Limb (tissue), 2 donors: Measurements from ENCODE around the gene MLST8.
A peak's percentile ranks its signal among the peaks of the same experiment; 100 is the strongest.
"Not testable (repeated sequence)": the region's sequence is repeated elsewhere in the genome, so short reads cannot be mapped to it uniquely, and the experiment has no call there.

Experiments used
- DNase-seq, 2 donors: peaks; one replicate each; pipeline ENCODE4 v3.0.0-alpha.2; 2016; ENCODE audit errors: extremely low spot score in 2 of 2

Gene MLST8

GRCh38 chr16:2229632-2230250, 24.5 kb downstream of the MLST8 start:
- no peak for DNase-seq

GRCh38 chr16:2230376-2230775, 25.1 kb downstream of the MLST8 start:
- no peak for DNase-seq

- no peak for DNase-seq
Observed at GRCh38 chr16:2231016-2231931, 26.0 kb downstream of the MLST8 start.

- no peak for DNase-seq
Observed at GRCh38 chr16:2232094-2232990, 27.1 kb downstream of the MLST8 start.

- no peak for DNase-seq
Observed at GRCh38 chr16:2233046-2233775, 28.0 kb downstream of the MLST8 start.

GRCh38 chr16:2233872-2234812, 28.9 kb downstream of the MLST8 start:
- DNase-seq = no peak

GRCh38 chr16:2234813-2235170, 29.5 kb downstream of the MLST8 start:
- DNase-seq = no peak

- DNase-seq = no peak
Observed at GRCh38 chr16:2235234-2235651, 30.0 kb downstream of the MLST8 start.

- DNase-seq = no peak
Observed at GRCh38 chr16:2235695-2236336, 30.6 kb downstream of the MLST8 start.

GRCh38 chr16:2236337-2237101, 31.3 kb downstream of the MLST8 start, which contains the start of gene DNASE1L2:
TSS of gene DNASE1L2 (plus strand) at chr16:2236444. CDS start at chr16:2236817, 373 bp downstream.
- DNase-seq = peak in 1 of 2 donors; percentile 56

- no peak for DNase-seq
Observed at GRCh38 chr16:2237102-2237482, 31.8 kb downstream of the MLST8 start.

- no peak for DNase-seq
Observed at GRCh38 chr16:2237493-2238149, 32.4 kb downstream of the MLST8 start.

- no peak for DNase-seq
Observed at GRCh38 chr16:2238150-2238837, 33.0 kb downstream of the MLST8 start.

- no peak for DNase-seq
Observed at GRCh38 chr16:2238838-2239675, 33.8 kb downstream of the MLST8 start.

GRCh38 chr16:2240331-2240730, 35.1 kb downstream of the MLST8 start:
- not testable (repeated sequence) for DNase-seq

GRCh38 chr16:2242598-2242997, 37.3 kb downstream of the MLST8 start:
- no peak for DNase-seq
